ENCODE measurements around the gene SH3BP5L. TPM values are rescaled to one million over a fixed set of nuclear protein-coding genes. Genes with fewer than 3 reads are reported as not detected.

Gene SH3BP5L
- total and polyA plus RNA-seq, 2 of the 13 experiments (the other 11 are each of a cell fraction or from before 2014, with no cell fraction given) = 10.3 to 14.9 TPM

DNA sequence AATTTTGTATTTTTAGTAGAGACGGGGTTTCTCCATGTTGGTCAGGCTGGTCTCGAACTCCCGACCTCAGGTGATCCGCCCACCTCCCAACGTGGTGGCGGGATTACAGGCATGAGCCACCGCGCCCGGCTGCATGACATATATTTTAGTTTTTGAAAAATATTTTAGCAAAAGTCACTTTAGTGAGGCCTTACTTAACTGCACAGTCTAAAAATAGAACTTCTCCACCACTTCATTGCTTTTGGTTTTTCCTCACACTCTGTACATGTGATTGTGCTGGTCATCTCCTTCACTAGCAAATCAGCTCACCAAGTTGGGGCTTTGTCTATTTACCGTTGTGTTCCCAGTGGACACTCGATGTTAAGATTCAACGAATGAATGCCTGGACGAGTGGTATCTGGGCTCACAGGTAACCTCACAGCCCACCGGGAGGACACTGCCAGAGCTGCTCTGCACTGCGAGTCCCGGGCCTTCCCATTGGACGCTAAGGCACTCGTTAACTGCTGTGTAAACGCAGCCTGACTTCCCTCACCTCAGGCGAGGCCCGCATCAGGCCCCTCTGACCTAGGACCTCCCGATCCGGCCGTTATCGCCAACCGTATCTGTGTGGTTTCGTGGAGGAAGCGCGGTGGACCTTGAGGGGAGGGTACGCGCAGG lies 47.2 kb upstream of the SH3BP5L start (continued):
- no peak for TF ChIP-seq ZSCAN22 (CRISPR knock-in tag; IDR thresholded peaks at IDR 0.05)
- TF ChIP-seq SETDB1 (CRISPR knock-in tag; IDR thresholded peaks at IDR 0.05; ENCODE audit: borderline replicate concordance) = no peak
- TF ChIP-seq TSC22D2 (CRISPR knock-in tag; IDR thresholded peaks at IDR 0.05; ENCODE audit: borderline replicate concordance) = no peak; the same call in 1 of the 2 replicates
- no peak; the same call in 1 of the 2 replicates for TF ChIP-seq MEF2D (CRISPR knock-in tag; IDR thresholded peaks at IDR 0.05)
- no peak for TF ChIP-seq ZNF629 (CRISPR knock-in tag; conservative IDR thresholded peaks at IDR 0.05)
- TF ChIP-seq ZNF557 (CRISPR knock-in tag; IDR thresholded peaks at IDR 0.05) = no peak
- TF ChIP-seq, protein P1, sequence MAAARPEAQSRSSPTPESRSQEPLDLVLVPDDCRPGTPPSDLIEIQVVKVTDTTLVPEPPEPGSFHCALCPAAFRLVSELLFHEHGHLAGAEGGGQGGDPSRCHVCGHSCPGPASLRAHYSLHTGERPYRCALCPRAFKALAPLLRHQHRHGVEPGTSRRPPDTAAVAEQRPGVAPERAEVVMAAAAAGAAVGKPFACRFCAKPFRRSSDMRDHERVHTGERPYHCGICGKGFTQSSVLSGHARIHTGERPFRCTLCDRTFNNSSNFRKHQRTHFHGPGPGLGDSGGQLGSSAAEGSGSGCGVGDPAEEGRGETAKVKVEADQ (CRISPR knock-in tag; IDR thresholded peaks at IDR 0.05; ENCODE audit: borderline replicate concordance) = no peak
- no peak for TF ChIP-seq ZBTB7B (CRISPR knock-in tag; IDR thresholded peaks at IDR 0.05)
- no peak for TF ChIP-seq CTCF (CRISPR knock-in tag; IDR thresholded peaks at IDR 0.05)
- TF ChIP-seq FOXP4 (CRISPR knock-in tag; IDR thresholded peaks at IDR 0.05) = no peak
- TF ChIP-seq ARNT2 (CRISPR knock-in tag; IDR thresholded peaks at IDR 0.05; ENCODE audit: low read depth) = 0 out of 2 replicates have a peak, but pooled peaks have one; percentile 26
- TF ChIP-seq YEATS4 (CRISPR knock-in tag; IDR thresholded peaks at IDR 0.05; ENCODE audit: borderline replicate concordance) = no peak
- no peak for TF ChIP-seq ISL2 (CRISPR knock-in tag; IDR thresholded peaks at IDR 0.05)
- TF ChIP-seq, protein P2, sequence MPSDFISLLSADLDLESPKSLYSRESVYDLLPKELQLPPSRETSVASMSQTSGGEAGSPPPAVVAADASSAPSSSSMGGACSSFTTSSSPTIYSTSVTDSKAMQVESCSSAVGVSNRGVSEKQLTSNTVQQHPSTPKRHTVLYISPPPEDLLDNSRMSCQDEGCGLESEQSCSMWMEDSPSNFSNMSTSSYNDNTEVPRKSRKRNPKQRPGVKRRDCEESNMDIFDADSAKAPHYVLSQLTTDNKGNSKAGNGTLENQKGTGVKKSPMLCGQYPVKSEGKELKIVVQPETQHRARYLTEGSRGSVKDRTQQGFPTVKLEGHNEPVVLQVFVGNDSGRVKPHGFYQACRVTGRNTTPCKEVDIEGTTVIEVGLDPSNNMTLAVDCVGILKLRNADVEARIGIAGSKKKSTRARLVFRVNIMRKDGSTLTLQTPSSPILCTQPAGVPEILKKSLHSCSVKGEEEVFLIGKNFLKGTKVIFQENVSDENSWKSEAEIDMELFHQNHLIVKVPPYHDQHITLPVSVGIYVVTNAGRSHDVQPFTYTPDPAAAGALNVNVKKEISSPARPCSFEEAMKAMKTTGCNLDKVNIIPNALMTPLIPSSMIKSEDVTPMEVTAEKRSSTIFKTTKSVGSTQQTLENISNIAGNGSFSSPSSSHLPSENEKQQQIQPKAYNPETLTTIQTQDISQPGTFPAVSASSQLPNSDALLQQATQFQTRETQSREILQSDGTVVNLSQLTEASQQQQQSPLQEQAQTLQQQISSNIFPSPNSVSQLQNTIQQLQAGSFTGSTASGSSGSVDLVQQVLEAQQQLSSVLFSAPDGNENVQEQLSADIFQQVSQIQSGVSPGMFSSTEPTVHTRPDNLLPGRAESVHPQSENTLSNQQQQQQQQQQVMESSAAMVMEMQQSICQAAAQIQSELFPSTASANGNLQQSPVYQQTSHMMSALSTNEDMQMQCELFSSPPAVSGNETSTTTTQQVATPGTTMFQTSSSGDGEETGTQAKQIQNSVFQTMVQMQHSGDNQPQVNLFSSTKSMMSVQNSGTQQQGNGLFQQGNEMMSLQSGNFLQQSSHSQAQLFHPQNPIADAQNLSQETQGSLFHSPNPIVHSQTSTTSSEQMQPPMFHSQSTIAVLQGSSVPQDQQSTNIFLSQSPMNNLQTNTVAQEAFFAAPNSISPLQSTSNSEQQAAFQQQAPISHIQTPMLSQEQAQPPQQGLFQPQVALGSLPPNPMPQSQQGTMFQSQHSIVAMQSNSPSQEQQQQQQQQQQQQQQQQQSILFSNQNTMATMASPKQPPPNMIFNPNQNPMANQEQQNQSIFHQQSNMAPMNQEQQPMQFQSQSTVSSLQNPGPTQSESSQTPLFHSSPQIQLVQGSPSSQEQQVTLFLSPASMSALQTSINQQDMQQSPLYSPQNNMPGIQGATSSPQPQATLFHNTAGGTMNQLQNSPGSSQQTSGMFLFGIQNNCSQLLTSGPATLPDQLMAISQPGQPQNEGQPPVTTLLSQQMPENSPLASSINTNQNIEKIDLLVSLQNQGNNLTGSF (CRISPR knock-in tag; IDR thresholded peaks at IDR 0.05) = no peak
- TF ChIP-seq SYNCRIP (IDR thresholded peaks at IDR 0.05; ENCODE audit: insufficient read depth, low read depth, low read length) = no peak
- TF ChIP-seq TGIF2 (CRISPR knock-in tag; IDR thresholded peaks at IDR 0.05) = peak; percentile 65
- TF ChIP-seq SIN3B (IDR thresholded peaks at IDR 0.05; ENCODE audit: low read length) = no peak
- no peak for TF ChIP-seq TCF7 (IDR thresholded peaks at IDR 0.05; ENCODE audit: low read depth)
- no peak for TF ChIP-seq HNRNPH1 (optimal IDR thresholded peaks at IDR 0.05; ENCODE audit: low read depth, low read length)
- TF ChIP-seq ZNF468 (CRISPR knock-in tag; IDR thresholded peaks at IDR 0.05) = no peak
